Caco-2 (cell line): ENCODE data around the gene SLC35G1. TPM values are rescaled to one million over a fixed set of nuclear protein-coding genes. Genes with fewer than 3 reads are reported as not detected.

Experiments
- Bru-seq: library from RNA; stranded (reverse); fragments of 400-500 nt; gene quantifications from one replicate; lab custom pipeline; 2021; lab: Mats Ljungman, UMichigan
- BruChase-seq, 2 experiments: library from RNA; stranded (reverse); fragments of 400-500 nt; gene quantifications; one replicate each; lab custom pipeline; 2021; lab: Mats Ljungman, UMichigan
- BruUV-seq: library from RNA; stranded (reverse); fragments of 400-500 nt; replicated peaks from 2 replicates; lab custom pipeline; 2021; lab: Mats Ljungman, UMichigan
- CTCF ChIA-PET: fragments of 300-600 bp; sonication (Branson Sonifier 250); formaldehyde crosslinking; loops from one replicate; lab custom pipeline; 2022; ENCODE audit warnings: antibody characterized with exemption; lab: Charles Lee
- POLR2A ChIA-PET: fragments of 300-600 bp; sonication (Branson Sonifier 250); formaldehyde crosslinking; loops from one replicate; lab custom pipeline; 2022; ENCODE audit warnings: antibody characterized with exemption; lab: Charles Lee
- DNase-seq, 2 experiments: peaks; one replicate each; pipeline versions ENCODE4 v3.0.0 to v3.0.0-alpha.2; 2020 to 2022
- H3K27me3 ChIP-seq: replicated peaks from 2 replicates; pipeline ENCODE4 v1.6.0; 2011; ENCODE audit warnings: low read length; ENCODE audit not compliant: control insufficient read depth, insufficient read depth
- H3K36me3 ChIP-seq: 2 replicates; pipeline ENCODE4 v1.5.1; 2011; ENCODE audit warnings: low read length; ENCODE audit not compliant: control insufficient read depth, insufficient read depth
- H3K4me1 ChIP-seq: fragments of 250-450 bp; sonication (Bioruptor Pico); 2 replicates; pipeline ENCODE4 v1.5.1; 2020; ENCODE audit warnings: mild to moderate bottlenecking
- H3K4me3 ChIP-seq: 2 replicates; pipeline ENCODE4 v1.5.1; 2011; ENCODE audit warnings: low read depth, mild to moderate bottlenecking, control low read depth, low read length
- H3K9me3 ChIP-seq: fragments of 250-450 bp; sonication (Bioruptor Pico); 2 replicates; pipeline ENCODE4 v1.5.1; 2020; ENCODE audit warnings: mild to moderate bottlenecking, moderate library complexity
- H3K27ac Mint-ChIP-seq: one replicate; pipeline ENCODE4 v1.8.0; 2022; ENCODE audit warnings: mixed read lengths; ENCODE audit not compliant: unreplicated experiment
- H3K27me3 Mint-ChIP-seq: one replicate; pipeline ENCODE4 v1.8.0; 2022; ENCODE audit warnings: mixed read lengths; ENCODE audit not compliant: insufficient read depth, unreplicated experiment
- H3K36me3 Mint-ChIP-seq: one replicate; pipeline ENCODE4 v1.8.0; 2022; ENCODE audit warnings: mild to moderate bottlenecking, mixed read lengths; ENCODE audit not compliant: insufficient read depth, unreplicated experiment
- H3K4me1 Mint-ChIP-seq: one replicate; pipeline ENCODE4 v1.8.0; 2022; ENCODE audit warnings: low read depth, mixed read lengths; ENCODE audit not compliant: unreplicated experiment
- H3K4me3 Mint-ChIP-seq: one replicate; pipeline ENCODE4 v1.8.0; 2022; ENCODE audit warnings: mild to moderate bottlenecking, moderate library complexity, mixed read lengths; ENCODE audit not compliant: unreplicated experiment
- H3K9me3 Mint-ChIP-seq: one replicate; pipeline ENCODE4 v1.8.0; 2022; ENCODE audit warnings: mixed read lengths; ENCODE audit not compliant: unreplicated experiment
- CTCF ChIP-seq, 2 experiments: fragments of 200-600 bp in 1 of 2; IDR thresholded peaks; 1 replicate in 1 of 2; 2 replicates in 1 of 2; pipeline versions ENCODE4 v1.5.1 to v1.8.0; 2011 to 2022; ENCODE audit warnings: antibody characterized with exemption in 1 of 2, control low read depth in 1 of 2, inconsistent platforms in 1 of 2, low read depth in 1 of 2, low read length in 1 of 2, mild to moderate bottlenecking in 1 of 2, moderate library complexity in 1 of 2; ENCODE audit not compliant: insufficient read depth in 1 of 2, severe bottlenecking in 1 of 2, unreplicated experiment in 1 of 2
- intact Hi-C: fragments of 100-400 bp; cut with micrococcal nuclease; formaldehyde crosslinking; loops from one replicate; pipeline ENCODE4 v1.10.0; 2022; ENCODE audit not compliant: unreplicated experiment
- long read RNA-seq: library from polyadenylated mRNA; stranded (forward); transcript quantifications from one replicate; pipeline ENCODE4 v2.0.0, GENCODE V29; 2022
- total RNA-seq: library from RNA; stranded (reverse); gene quantifications from 2 replicates; pipeline ENCODE4 v1.2.3, GENCODE V29; 2022

SLC35G1 gene
- total RNA-seq: 10.6 and 11.0 TPM in 2 replicates
- Bru-seq, nascent RNA: percentile 76 among the genes with signal in this experiment
- percentile 74 among the genes with signal in this experiment for BruChase-seq, experiment 1, labeled RNA remaining after a 2-hour chase
- percentile 79 among the genes with signal in this experiment for BruChase-seq, experiment 2, labeled RNA remaining after a 6-hour chase
- long read RNA-seq, transcript SLC35G1-203 (3 exons, 3,036 nt): minor isoform, 8 of 38 reads
- long read RNA-seq, transcript SLC35G1-202 (3 exons, 2,402 nt): major isoform, 10 of 38 reads
- long read RNA-seq, partial matches to known transcripts: 4 of 38 reads
- long read RNA-seq, other reads (novel, unspliced or antisense): 16 of 38 reads

GRCh38 chr10:93893646-93894515 lies at the start of gene SLC35G1:
Gene SLC35G1, plus strand, starts transcription at chr10:93893978. Its CDS starts 56 bp downstream, at chr10:93894034.
- Mint-ChIP-seq H3K36me3 (peaks cover 9% of the 10 kb centered on the region), H3K27me3 (no peaks in the 10 kb centered on the region), H3K4me1 (no peaks in the 10 kb centered on the region), H3K9me3 (no peaks in the 10 kb centered on the region), H3K27ac (no peak within 1 kb of the TSS), H3K4me3 (peak within 1 kb of the TSS; percentile 80)
- H3K36me3 ChIP-seq: no peaks in the 10 kb centered on the region
- no peaks in the 10 kb centered on the region for H3K9me3 ChIP-seq
- no peak for TF ChIP-seq CTCF (IDR thresholded peaks at IDR 0.05; ENCODE audit: insufficient read depth in 1 of 2, low read depth in 1 of 2, low read length in 1 of 2, severe bottlenecking in 1 of 2, unreplicated experiment in 1 of 2)
- POLR2A ChIA-PET: no interaction called here
- H3K4me3 ChIP-seq: peak within 1 kb of the TSS; percentile 76
- no TSS peak for BruUV-seq
- H3K27me3 ChIP-seq: no peaks in the 10 kb centered on the region
- H3K4me1 ChIP-seq: peaks cover 6% of the 10 kb centered on the region; the same call in 1 of the 2 replicates
- peak; percentile 70 to 72 for DNase-seq
- intact Hi-C loops: no loop called here
- CTCF ChIA-PET: interaction anchor here (0.9 to 1.3 kb wide), 3 partner anchors 23 to 426 kb away, joined by 3 read pairs; no protein-coding TSS in a partner anchor

- BruUV-seq: no TSS peak
- H3K4me1 Mint-ChIP-seq: no peaks in the 10 kb centered on the region
- H3K9me3 Mint-ChIP-seq: no peaks in the 10 kb centered on the region
- Histone ChIP-seq H3K36me3 (no peaks in the 10 kb centered on the region), H3K4me1 (no peaks in the 10 kb centered on the region), H3K27me3 (no peaks in the 10 kb centered on the region), H3K4me3 (no peak overlapping the region), H3K9me3 (no peaks in the 10 kb centered on the region)
- POLR2A ChIA-PET: no interaction called here
- H3K27ac Mint-ChIP-seq: no peak overlapping the region
- intact Hi-C loops: no loop called here
- H3K36me3 Mint-ChIP-seq: no peaks in the 10 kb centered on the region
- TF ChIP-seq CTCF (IDR thresholded peaks at IDR 0.05; ENCODE audit: insufficient read depth in 1 of 2, low read depth in 1 of 2, low read length in 1 of 2, severe bottlenecking in 1 of 2, unreplicated experiment in 1 of 2): no peak
- peaks cover 5% of the 10 kb centered on the region for H3K27me3 Mint-ChIP-seq
- CTCF ChIA-PET: no interaction called here
- no peak overlapping the region for H3K4me3 Mint-ChIP-seq
- no peak for DNase-seq
These were observed 48.7 kb upstream of the SLC35G1 start for GRCh38 chr10:93844979-93845626.

- no peak overlapping the region for H3K4me3 ChIP-seq
- no peaks in the 10 kb centered on the region for H3K27me3 Mint-ChIP-seq
- no TSS peak for BruUV-seq
- H3K36me3 Mint-ChIP-seq: no peaks in the 10 kb centered on the region
- H3K9me3 Mint-ChIP-seq: peaks cover 18% of the 10 kb centered on the region
- H3K4me1 ChIP-seq: peaks cover under 1% of the 10 kb centered on the region; the same call in 1 of the 2 replicates
- no peaks in the 10 kb centered on the region for H3K36me3 ChIP-seq
- no peaks in the 10 kb centered on the region for H3K4me1 Mint-ChIP-seq
- no peak overlapping the region for H3K4me3 Mint-ChIP-seq
- intact Hi-C loops: no loop called here
- no peak for TF ChIP-seq CTCF (IDR thresholded peaks at IDR 0.05; ENCODE audit: insufficient read depth in 1 of 2, low read depth in 1 of 2, low read length in 1 of 2, severe bottlenecking in 1 of 2, unreplicated experiment in 1 of 2)
- H3K9me3 ChIP-seq: no peaks in the 10 kb centered on the region
- ChIA-PET CTCF (no interaction called here), POLR2A (no interaction called here)
- DNase-seq: no peak
- no peaks in the 10 kb centered on the region for H3K27me3 ChIP-seq
- no peak overlapping the region for H3K27ac Mint-ChIP-seq
These were observed 44.2 kb upstream of the SLC35G1 start for GRCh38 chr10:93849593-93849992.
